ENCODE results near the gene COL25A1. TPM values are rescaled to one million over a fixed set of nuclear protein-coding genes. Genes with fewer than 3 reads are reported as not detected.
"Not testable (repeated sequence)": the region's sequence is repeated elsewhere in the genome, so short reads cannot be mapped to it uniquely, and the experiment has no call there.

COL25A1 gene
- total RNA-seq, 2 experiments from 2014 or later = not detected

DNA sequence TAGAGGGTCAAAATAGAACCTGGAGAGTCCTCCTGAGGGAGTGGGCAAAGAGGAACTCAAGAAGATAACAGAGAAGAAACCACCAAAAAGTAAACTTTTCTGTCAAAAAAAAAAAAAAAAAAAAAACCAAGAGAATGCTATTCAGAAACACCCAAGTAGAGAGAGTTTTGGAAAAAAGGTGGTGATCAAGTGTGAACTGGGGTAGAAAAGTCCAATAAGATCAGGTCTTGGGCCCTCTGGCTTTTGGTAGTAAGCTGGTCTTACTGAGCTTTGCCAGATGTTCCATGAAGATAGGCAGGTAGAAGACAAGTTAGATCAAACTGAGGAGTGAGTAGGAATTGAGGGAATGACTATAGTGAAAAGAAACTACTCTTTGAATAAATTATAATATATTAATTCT, 167.5 kb downstream of the COL25A1 start:
- CTCF ChIA-PET = no interaction called here
- POLR2A ChIA-PET = no interaction called here

DNA sequence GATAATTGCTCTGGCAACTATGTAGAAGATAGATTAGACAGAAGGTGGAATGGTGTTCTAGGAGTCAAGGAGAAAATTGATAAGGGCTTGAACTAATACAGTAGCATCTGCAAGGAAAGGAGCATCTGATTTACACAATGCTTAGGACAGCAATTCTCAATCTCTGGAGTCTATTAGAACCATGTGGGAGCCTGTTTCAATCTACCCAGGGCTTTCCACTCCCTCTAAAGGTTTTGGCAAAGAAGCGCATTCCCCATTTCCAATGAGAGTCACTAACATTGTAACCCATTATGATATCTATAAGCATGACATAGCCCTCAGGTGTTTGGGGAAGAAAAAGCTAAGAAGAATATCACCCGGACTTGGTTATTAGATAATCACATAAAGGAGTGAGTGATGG, 168.2 kb downstream of the COL25A1 start:
- ChIA-PET POLR2A (no interaction called here), CTCF (no interaction called here)

DNA sequence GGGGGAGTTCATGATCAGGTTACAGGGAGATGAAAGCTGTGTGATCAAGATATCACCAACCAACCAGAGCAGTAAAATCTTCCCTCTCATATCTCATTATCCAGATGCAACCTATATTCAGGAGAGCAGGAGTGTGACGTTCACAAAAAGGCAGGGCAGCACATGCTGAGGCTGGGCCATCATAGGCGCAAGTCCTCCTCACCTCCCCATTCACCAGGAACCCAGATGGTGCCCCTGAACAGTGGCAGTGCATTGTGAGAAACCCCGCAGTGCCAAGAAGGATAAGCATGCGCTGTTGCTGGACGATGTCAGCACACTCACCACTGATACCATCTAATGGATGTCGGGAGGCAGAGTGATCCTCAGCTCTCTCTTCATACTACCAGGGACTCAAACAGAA, 170.9 kb downstream of the COL25A1 start:
- ChIA-PET POLR2A (no interaction called here), CTCF (no interaction called here)

DNA sequence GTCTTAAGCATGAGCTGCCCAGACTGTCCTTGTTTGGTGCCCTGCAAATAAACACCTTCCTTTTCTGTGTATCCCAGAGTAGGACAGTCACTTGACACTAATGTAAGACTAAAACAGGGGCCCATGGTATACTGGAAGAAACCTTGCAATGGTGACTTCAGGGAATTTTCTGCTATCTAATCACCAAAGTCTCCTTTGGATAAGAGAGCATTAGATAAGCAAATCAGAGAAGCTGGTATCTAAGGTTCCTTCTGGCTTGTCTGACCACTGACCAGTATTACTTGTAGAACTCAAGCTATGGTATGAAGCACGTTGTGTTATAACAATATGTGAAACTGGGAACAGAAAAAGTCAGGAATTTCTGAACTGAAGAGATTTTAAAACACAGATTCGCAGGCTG, 173.9 kb downstream of the COL25A1 start:
- ChIA-PET POLR2A (no interaction called here), CTCF (no interaction called here)

DNA sequence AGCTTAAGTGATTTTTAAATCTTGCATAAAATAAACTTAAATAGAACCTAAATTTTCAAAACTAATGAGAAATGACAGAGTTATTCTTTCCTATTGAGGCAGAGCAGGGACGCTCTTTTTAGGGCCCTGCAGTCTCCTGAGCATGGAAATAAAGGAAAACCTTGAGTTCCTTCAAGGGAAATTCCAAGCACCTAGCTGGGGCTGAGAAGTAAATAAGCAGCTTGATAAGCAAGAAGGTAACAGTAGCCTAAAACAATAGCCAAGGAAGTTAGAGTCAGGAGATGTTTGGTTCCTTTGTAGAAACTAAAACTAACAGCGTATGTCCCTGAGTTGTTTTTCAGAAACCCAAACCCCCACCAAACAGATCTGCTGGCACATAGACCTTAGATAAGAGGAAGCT, 174.6 kb downstream of the COL25A1 start:
- ChIA-PET CTCF (no interaction called here), POLR2A (no interaction called here)

GRCh38 chr4:109126856-109127255, 175.6 kb downstream of the COL25A1 start:
- ChIA-PET POLR2A (no interaction called here), CTCF (no interaction called here)

DNA sequence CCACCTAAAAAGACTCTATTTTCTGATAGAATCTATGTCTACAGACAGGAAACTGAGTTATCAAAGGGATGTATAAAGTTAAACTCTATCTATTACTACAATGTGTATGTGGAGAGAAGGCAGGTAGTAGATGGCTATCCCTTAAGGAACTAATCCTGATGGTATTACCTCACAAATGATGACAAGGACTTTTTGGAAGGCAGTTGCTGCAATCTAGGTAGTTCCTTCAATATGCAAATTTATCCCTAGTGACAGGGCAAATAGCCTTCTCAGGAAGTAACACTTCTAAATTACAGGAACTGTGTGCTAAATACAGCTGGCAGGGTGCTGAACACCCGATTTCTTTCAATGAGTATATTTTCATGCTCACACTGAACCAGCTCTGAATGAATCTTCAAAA, 177.4 kb downstream of the COL25A1 start:
- POLR2A ChIA-PET = no interaction called here
- CTCF ChIA-PET = no interaction called here

DNA sequence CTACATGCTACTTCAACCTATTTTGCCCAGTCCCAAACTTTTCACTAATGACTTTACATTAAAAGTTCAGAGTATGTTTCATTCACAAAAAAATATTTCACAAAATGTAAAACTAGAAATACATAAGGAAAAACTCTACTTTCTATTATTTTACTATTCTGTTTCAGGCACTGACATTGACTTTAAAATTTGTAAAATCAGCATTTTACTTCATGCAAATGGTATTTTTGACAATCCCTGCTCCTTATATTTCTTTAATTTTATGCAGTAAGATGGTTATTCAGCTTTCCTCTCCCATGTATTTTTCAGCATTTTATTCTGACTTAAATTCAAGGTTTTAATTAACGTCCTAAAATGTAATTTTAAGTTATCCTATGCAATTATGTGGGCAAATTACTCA, 178.5 kb downstream of the COL25A1 start:
- ChIA-PET POLR2A (no interaction called here), CTCF (no interaction called here)

DNA sequence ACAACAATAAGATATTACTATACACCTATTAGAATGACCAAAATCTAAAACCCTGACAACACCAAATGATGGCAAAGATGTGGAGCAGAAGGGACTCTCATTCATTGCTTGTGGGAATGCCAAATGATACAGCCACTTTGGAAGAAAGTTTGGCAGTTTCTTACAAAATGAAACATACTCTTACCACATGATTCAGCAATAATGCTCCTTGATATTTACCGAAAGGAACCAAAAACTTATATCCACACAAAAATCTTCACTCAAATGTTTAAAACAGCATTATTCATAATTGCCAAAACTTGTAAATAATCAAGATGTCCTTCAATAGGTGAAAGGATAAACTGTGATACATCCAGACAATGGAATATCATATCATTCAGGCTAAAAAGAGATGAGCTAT, 180.9 kb downstream of the COL25A1 start:
- ChIA-PET POLR2A (no interaction called here), CTCF (no interaction called here)

GRCh38 chr4:109119852-109120251, 182.6 kb downstream of the COL25A1 start:
- CTCF ChIA-PET = no interaction called here
- POLR2A ChIA-PET = no interaction called here

GRCh38 chr4:109118635-109119034, 183.8 kb downstream of the COL25A1 start:
- ChIA-PET POLR2A (no interaction called here), CTCF (no interaction called here)

DNA sequence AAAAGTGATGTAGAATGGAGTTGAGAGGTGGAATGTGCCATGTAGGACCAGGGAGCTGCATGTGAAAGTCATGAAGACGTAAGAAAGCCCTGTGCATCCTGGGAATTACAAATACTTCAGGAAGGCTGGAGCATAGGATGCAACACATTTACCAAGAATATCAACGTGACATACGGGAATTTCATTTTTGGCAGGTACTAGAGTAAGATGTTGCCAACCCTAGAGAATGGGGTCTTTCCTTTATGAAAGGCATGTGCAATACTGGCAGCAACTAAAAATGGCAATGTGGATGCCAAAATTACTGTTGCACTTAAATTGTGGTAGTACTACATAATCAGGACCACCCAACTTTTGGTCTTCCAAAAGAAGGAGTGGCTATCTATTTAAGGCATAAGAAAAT, 188.0 kb downstream of the COL25A1 start:
- ChIA-PET POLR2A (no interaction called here), CTCF (no interaction called here)

DNA sequence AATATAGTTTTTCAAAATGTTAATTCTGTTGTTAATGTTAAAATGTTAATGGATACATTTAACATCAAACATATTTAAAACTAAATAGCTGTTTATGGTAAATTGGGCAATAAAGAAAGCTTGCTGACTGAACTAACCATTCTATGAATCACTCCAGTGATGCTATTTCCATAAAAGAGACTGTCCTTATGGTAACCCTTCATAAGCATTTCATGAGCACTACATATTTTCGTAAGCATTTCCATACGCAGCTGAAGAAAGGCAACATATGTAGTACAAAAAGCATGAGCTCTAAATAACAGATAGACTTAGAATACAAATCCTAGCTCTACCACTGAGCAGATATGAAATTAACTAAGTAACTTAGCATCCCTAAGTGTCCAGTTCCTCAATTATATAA, 188.9 kb downstream of the COL25A1 start:
- ChIA-PET POLR2A (no interaction called here), CTCF (no interaction called here)

DNA sequence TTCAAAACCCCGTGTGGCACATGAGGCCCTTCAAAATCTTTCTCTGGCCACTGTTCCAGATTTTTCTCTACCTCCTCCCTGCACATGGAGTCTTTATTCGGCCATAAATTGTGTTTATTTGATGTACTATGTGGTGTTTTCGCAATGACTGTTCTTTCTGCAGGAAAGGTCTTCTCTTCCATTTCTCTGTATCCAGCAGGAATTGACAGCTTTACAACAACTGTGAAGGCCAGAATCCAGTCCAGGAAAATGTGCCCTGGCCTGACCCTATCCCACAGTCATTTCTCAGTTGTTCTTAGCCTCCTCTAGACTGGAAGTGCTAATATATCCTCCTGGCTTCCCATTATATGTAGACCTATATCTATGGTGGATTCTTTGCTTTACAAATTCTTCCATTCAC, 191.4 kb downstream of the COL25A1 start:
- ChIA-PET POLR2A (no interaction called here), CTCF (no interaction called here)

GRCh38 chr4:109108215-109108614, 194.2 kb downstream of the COL25A1 start:
- CTCF ChIA-PET, POLR2A ChIA-PET: not testable (repeated sequence)

GRCh38 chr4:109094056-109094455, 208.4 kb downstream of the COL25A1 start:
- CTCF ChIA-PET = no interaction called here

DNA sequence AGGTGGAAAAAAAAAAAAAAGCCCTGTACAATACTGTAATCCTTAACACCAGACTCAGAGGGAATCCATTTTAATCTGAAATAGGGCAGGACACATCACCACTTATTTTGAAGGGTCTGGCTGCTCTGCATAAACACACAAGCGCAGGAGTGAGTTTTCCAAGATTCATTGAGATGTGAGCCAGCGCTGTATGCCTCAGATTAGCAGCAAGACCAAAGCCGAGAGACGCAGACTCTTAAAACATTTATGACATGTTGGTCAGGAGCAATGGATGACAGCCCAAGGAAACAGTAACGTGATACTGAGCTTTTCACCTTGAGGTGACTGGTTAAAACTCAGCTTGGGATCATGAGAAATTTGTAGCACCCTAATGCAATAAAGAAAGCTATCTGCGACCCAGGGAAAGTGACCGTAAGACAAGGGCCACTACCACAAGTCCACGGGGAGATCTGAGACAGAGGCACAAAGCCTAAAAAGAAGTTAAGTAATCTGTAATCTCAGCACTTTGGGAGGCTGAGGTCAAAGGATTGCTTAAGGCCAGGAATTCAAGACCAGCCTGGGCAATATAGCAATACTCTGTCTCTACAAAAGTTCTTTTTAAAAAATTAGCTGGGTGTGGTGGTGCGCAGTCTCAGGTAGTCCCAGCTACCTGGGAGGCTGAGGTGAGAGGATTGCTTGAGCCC, 210.6 kb downstream of the COL25A1 start:
- CTCF ChIA-PET = no interaction called here
- POLR2A ChIA-PET = no interaction called here

More at GRCh38 chr4:109094056-109094455, 208.4 kb downstream of the COL25A1 start:
- POLR2A ChIA-PET = no interaction called here

- ChIA-PET POLR2A (no interaction called here), CTCF (no interaction called here)
Observed at GRCh38 chr4:109083911-109084310, 218.5 kb downstream of the COL25A1 start.

GRCh38 chr4:109079731-109080130, 222.7 kb downstream of the COL25A1 start:
- POLR2A ChIA-PET = no interaction called here
- CTCF ChIA-PET = no interaction called here

DNA sequence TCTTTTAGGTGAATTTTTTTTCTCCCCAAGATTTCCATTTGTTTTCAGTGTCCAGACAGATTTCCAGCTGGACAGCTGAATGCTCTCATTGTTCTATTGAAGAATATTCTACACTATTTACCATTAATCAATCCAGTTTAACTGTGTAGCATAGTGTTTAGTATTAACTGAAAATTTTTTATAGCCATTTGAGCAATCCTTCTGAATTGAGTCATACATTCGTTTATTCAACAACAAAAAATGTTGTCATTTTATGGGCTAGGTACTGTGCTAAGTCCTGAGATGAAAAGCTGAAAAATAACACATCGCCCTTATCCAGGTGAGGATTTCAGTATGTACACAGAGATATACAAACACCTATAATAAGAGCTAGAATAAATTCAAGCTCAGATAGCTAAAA, 223.3 kb downstream of the COL25A1 start:
- POLR2A ChIA-PET = no interaction called here
- CTCF ChIA-PET = no interaction called here

GRCh38 chr4:109078724-109079123, 223.7 kb downstream of the COL25A1 start:
- ChIA-PET CTCF (no interaction called here), POLR2A (no interaction called here)

DNA sequence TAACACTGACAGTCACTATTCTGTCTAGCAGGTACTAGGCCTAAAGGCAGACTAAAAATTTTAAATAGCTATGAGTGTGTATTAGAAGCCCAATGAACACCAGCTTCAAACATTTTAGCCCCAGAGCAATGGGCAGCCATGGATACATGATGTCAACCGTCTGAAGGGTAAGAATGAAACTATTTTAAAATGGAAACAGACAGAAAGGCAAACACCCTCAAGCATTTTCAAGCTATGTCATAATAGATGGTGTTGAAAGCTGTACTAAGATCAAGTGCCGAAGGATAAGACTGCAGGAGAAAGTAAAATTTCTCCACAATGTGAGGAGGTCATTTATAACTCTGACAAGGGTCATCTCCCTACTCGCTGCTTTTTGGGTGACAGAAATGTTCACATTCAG, 225.0 kb downstream of the COL25A1 start:
- POLR2A ChIA-PET = no interaction called here
- CTCF ChIA-PET = interaction anchor here (0.5 kb wide), 1 partner anchor 328 kb away, joined by 3 read pairs; no protein-coding TSS in a partner anchor

GRCh38 chr4:109076709-109077108, 225.7 kb downstream of the COL25A1 start:
- POLR2A ChIA-PET = not testable (repeated sequence)

More at GRCh38 chr4:109076709-109077108, 225.7 kb downstream of the COL25A1 start:
- CTCF ChIA-PET = not testable (repeated sequence)

Measured in activated CD8-positive, alpha-beta memory T cell treated with anti-CD3 and anti-CD28 coated beads for 36 hours (primary cell).